ENCODE data around the gene NHSL2.
A peak's percentile ranks its signal among the peaks of the same experiment; 100 is the strongest.
"Not testable (repeated sequence)": the region's sequence is repeated elsewhere in the genome, so short reads cannot be mapped to it uniquely, and the experiment has no call there.

NHSL2 gene

GRCh38 chrX:71910643-71910985 is at the start of gene NHSL2:
TSS of gene NHSL2 (plus strand) at chrX:71910845.
- peak in 1 of 2 donors; percentile 11 for DNase-seq (ENCODE audit: low read depth in 2 of 2)

DNA sequence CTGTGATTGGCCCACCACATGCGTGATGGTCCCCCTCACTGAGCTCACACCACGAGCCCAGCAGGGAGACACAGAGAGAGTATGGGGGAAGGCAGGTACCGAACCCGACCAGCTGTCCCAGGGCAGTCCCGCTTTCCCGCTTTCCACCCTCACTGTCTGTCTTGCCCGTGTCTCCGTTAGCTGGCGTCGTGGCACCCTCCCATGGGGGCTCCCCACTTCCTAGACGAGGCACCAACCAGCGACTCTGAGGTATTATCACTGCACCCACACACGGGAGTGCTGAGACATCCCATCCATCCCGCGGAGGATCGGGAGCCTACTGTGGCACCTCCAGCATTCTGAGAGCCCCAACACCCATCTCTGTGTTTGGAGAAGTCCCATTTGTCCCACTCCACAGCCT is 43.0 kb upstream of the NHSL2 start:
- no peak for DNase-seq (ENCODE audit: low read depth in 2 of 2)

DNA sequence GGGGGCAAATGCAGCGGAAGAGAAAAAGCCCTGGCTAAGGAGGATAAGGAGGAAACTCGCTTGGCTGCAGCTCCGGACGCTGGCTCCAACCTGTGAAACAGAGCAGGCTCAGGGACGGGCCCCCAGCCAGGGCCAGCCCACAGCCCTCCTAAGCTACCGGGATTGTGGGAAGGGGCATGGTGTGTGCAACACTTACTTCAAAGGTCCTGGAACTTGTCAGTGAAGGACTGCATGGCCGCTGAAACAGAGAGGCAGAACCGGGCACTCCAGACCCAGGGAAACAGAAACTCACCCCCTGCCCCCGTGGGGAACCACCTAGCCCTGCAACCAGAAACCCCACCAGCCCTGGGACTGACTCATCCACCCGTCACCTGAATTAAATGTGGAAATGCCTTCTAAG is 41.1 kb upstream of the NHSL2 start:
- not testable (repeated sequence) for DNase-seq (ENCODE audit: low read depth in 2 of 2)

- DNase-seq (ENCODE audit: low read depth in 2 of 2), result no peak
These were observed 40.2 kb upstream of the NHSL2 start for GRCh38 chrX:71870208-71871098.

DNA sequence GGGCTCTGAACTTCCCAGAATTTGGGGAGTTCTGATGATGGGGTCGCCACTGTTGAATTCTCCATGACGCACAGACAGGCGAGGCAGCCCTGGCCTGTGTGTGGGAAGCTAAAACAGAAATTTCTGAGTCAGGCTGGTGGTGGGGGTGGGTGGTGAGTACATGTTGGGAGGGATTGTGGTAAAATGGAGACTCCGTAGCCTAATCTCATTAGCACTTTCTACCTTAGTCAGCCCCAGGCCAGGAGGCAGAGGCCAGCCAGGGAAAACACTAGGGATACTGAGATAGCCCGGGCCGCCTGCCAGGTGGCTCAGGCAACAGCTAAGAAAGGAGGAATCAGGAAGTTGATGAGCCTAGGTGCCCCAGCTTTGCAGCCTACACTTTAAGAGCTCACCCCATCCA is 39.3 kb upstream of the NHSL2 start:
- DNase-seq (ENCODE audit: low read depth in 2 of 2), result peak in 1 of 2 donors; percentile 10

DNA sequence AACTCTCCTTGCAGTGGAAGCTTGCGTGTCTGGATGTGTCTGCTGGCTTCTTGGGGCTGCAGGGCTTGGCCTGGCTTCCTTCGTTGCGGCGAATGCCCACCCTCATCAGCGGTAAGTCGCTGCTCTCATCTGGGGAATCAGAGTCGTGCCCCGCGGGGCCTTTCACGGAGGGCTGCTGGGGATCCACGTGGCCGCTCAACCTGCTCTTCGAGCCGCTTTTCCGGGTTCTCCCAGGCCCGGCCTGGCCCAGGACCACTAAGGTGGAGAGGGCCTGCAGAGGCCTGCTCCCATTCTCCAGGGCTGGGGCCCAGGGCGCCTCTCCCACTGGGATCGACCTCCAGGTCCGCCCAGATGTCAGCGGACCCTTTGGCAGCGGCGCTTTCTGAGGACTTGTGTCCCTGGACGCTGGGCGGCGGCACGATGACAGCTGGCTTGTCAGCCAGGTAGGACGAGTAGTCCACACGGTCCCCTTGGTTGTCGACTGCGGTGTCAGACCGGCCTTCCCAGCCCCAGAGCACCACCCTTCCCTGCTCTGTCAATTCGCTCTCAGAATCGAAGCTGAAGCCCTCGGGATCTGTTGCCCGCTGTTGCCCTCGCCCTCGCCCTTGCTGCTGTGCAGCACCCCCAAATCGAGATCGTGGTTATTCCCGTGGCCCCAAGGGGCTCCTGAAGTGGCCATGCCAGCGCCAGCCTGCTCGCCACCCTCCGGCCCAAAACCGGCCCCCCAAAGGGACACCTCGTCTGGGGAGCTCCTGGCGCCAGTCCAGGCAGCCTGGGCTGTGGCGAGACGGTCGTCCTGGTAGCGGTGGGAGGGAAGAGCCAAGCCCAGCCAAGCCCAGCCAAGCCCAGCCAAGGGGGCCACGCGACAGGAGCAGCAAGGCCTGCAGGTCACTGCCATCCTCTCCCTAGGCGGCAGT is 37.8 kb upstream of the NHSL2 start:
- no peak for DNase-seq (ENCODE audit: low read depth in 2 of 2)

GRCh38 chrX:71873459-71873833 is 37.2 kb upstream of the NHSL2 start:
- DNase-seq (ENCODE audit: low read depth in 2 of 2), result no peak

DNA sequence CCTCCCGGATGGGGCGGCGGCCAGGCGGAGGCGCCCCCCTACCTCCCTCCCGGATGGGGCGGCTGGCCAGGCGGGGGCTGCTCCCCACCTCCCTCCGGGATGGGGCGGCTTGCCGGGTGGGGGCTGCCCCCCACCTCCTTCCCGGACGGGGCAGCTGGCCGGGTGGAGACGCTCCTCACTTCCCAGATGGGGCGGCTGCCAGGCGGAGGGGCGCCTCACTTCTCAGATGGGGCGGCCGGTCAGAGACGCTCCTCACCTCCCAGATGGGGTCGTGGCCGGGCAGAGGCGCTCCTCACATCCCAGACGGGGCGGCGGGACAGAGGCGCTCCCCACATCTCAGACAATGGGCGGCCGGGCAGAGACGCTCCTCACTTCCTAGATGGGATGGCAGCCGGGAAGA is 33.8 kb upstream of the NHSL2 start:
- not testable (repeated sequence) for DNase-seq (ENCODE audit: low read depth in 2 of 2)

DNA sequence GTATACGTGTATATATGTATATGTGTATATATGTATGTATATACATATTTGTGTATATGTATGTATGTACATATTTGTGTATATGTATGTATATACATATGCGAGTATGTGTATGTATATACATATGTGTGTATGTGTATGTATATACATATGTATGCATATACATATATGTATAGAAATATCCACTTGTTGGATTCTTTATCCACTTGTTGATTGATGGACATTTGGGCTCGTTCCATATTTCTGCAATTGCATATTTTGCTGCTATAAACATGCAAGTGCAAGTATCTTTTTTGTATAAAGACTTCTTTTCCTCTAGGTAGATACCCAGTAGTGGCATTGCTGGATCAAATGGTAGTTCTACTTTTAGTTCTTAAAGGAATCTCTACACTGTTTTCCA is 25.5 kb upstream of the NHSL2 start:
- no peak for DNase-seq (ENCODE audit: low read depth in 2 of 2)

GRCh38 chrX:71895607-71896006 is 15.0 kb upstream of the NHSL2 start:
- DNase-seq (ENCODE audit: low read depth in 2 of 2), result no peak

- DNase-seq (ENCODE audit: low read depth in 2 of 2), result no peak
These were observed 4.5 kb upstream of the NHSL2 start for GRCh38 chrX:71906144-71906543.

DNA sequence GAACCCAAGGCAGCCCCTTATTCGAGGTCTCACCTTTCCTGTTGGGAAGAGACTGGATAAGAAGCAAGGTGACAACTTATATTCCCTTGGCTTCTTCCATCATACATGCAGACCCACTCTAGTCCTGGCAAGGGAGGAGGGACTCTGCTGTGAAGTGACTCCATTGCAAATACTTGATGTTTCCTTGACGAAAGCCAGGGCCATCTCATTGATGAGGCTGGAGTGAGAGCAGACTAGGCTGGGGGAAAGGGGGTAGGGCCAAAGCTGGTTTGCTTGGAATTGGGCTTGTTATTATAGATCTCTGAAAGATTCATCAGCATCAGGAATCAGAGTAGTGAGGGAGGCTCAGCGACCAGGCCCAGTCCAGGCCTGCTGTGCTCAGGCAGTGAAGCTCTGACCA is 2.3 kb upstream of the NHSL2 start:
- DNase-seq (ENCODE audit: low read depth in 2 of 2), result no peak

GRCh38 chrX:71909956-71910355 is 689 bp upstream of the NHSL2 start:
- no peak for DNase-seq (ENCODE audit: low read depth in 2 of 2)

DNA sequence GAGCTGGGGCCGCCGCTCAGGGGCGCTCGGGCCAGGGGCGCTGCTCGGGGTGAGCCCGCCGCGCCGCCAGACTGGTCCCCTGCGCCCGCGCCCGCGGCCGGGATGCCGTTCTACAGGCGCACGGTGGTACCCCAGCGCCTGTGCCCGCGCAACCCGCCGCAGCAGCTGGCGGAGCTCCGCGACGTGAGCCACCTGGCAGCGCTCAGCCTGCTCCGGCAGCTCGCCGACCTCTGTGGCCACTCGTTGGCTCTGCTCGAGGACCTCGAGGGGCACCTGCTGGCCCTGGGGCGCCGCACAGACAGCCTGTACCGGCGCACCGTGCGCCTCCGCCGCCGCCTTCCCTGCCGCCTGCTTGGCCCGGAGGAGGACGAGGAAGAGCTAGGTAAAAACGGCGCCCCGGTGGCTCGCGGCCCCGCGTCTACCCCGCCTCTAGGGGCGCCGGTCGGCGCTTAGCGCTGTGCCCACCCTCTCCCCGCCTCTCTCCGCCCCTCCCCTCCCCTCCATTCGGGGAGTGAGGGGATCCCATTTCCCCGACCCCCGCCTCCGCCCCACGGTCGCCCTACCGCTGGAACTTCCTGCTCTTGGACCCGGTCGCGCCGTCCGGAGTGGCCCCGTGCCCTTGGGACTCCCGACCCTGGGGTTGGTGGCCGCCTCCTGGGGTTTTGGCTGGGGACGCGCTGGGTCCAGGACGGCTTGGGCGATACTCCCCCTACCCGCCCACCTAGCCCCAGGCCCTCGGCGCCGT is 513 bp downstream of the NHSL2 start:
- peak; percentile 8 for DNase-seq (ENCODE audit: low read depth in 2 of 2)

DNA sequence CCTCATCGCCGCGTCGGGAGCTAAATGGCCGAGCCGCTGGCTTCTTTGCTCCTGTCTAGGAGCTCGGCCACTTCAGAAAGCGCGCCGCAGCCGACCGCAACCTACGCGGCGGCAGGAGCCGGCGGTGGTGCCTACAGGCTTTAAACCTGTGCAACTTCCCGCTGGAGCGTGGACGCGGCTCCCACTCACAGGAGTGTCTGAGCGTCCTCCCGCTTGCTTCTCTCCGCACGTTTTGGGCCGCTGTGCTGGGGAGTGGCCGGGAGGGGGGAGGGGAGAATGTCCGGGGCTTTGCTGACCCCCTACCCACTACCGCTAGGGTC is 1.0 kb downstream of the NHSL2 start:
- no peak for DNase-seq (ENCODE audit: low read depth in 2 of 2)

GRCh38 chrX:71912156-71912555 is 1.5 kb downstream of the NHSL2 start:
- no peak for DNase-seq (ENCODE audit: low read depth in 2 of 2)

GRCh38 chrX:71913156-71913950 is 2.7 kb downstream of the NHSL2 start:
- no peak for DNase-seq (ENCODE audit: low read depth in 2 of 2)

DNA sequence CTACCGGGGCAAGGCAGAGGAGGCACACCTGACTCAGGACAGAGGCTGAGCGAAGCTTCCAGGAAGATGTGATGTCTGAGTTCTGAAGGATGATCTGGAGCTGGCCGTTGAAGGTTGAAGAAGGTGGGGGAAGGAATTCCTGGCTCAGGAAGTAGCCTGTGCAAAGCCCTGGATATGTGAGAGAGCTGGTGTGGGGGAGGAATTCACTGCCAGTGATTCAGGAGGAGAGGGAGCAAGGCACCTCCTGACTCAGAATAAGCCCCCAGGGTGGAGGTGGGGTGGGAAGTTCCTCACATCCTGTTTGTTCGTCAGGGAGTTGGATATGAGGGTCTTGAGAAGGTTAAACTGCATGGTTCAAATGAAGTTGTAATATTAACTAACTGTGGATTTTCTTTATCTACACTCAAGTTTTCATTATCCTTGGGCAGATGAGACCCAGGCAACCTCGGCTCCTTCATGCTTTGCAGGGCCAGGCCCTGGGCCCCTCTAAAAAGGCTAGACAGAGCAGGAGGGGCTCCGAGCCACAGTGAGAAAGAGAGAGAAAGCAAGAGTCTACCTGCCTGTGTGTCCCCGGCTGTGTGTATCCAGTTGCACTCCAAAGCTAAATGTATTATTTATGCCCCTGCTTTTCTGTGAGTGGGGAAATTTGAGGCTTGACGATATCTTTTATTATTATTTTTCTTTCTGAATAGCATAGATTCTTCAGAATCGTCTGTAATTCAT is 7.1 kb downstream of the NHSL2 start:
- DNase-seq (ENCODE audit: low read depth in 2 of 2), result no peak

GRCh38 chrX:71919431-71919830 is 8.8 kb downstream of the NHSL2 start:
- DNase-seq (ENCODE audit: low read depth in 2 of 2), result no peak

DNA sequence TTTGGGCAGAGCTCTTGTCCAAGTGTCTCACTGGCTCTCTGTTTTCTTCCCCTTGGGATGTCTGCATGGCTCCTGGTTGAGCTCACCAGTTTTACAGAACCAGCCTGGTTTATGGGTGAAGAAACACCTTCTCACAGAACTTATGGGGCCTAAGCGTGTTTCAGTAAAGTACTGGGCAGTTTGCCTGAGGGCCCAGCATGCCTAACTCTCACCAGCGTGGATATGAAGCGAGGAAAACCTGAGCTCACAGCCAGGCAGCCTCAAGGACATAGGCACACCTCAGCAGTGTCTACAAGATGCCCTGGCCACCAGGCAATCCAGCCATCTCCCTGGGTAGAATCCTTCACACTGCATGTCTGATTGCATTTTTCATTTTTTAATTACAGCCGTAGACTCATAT is 9.2 kb downstream of the NHSL2 start:
- no peak for DNase-seq (ENCODE audit: low read depth in 2 of 2)

GRCh38 chrX:71922686-71923085 is 12.0 kb downstream of the NHSL2 start:
- DNase-seq (ENCODE audit: low read depth in 2 of 2), result no peak

Measured in stimulated activated CD4-positive, alpha-beta T cell treated with anti-CD3 and anti-CD28 coated beads, Interleukin-4, amount 100 ng/mL, for 48 hours (primary cell).